Hair follicular keratinocyte (primary cell): ENCODE measurements around the gene SMARCAD1. TPM values are rescaled to one million over a fixed set of nuclear protein-coding genes. Genes with fewer than 3 reads are reported as not detected.

Source experiments
- total RNA-seq: library from RNA; depleted of rRNA; stranded (reverse); fragments of >200 nt; gene quantifications from 2 replicates; pipeline ENCODE4 v1.2.3, GENCODE V29; 2015

Gene SMARCAD1, protein sequence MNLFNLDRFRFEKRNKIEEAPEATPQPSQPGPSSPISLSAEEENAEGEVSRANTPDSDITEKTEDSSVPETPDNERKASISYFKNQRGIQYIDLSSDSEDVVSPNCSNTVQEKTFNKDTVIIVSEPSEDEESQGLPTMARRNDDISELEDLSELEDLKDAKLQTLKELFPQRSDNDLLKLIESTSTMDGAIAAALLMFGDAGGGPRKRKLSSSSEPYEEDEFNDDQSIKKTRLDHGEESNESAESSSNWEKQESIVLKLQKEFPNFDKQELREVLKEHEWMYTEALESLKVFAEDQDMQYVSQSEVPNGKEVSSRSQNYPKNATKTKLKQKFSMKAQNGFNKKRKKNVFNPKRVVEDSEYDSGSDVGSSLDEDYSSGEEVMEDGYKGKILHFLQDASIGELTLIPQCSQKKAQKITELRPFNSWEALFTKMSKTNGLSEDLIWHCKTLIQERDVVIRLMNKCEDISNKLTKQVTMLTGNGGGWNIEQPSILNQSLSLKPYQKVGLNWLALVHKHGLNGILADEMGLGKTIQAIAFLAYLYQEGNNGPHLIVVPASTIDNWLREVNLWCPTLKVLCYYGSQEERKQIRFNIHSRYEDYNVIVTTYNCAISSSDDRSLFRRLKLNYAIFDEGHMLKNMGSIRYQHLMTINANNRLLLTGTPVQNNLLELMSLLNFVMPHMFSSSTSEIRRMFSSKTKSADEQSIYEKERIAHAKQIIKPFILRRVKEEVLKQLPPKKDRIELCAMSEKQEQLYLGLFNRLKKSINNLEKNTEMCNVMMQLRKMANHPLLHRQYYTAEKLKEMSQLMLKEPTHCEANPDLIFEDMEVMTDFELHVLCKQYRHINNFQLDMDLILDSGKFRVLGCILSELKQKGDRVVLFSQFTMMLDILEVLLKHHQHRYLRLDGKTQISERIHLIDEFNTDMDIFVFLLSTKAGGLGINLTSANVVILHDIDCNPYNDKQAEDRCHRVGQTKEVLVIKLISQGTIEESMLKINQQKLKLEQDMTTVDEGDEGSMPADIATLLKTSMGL
- total RNA-seq = 13.6 and 14.2 TPM in 2 replicates

DNA sequence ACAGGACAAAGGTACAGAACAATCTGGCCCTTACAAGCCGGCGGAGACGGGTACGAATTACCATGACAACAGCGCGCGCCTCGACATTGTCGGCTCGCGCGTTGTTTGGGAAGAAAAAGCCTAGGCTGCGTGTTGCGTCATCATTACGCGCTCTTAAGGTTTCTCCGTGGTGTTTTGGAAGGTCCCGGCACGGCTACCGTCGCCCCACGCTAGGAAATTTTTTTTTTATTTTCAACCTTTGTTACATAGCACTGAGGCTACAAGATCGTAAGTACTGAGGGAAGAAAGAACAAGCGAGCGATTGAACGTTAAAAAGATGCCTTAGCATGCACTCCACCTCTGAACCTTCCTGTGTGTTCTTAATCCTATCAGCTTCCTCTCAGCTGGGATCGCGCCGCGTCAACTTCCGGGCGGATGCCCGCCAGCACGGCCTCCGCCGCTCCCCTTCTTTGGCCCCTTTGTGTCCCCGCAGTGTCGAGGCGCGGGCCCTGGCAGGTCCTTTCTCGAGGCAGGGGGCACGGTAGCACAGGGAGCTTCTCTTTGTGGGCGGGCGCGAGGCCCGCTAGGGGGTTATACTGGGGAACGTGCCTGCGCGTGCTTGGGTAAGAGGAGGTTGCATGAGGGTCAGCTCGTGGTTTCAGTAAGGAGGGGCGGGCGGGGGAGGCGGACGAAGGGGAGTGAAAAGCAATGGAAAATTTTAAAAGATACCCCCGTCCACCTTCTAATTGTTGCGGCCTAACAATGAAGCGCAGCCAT is at the start of gene SMARCAD1:
Gene SMARCAD1 (plus strand): TSS at position 397 of the 756 bp plus-strand sequence. CDS start 530 bp downstream, outside the sequence.

Other genes with a start within 250 kb of the SMARCAD1 start
- not detected in 2 replicates for gene HPGDS, start 135.0 kb downstream of the SMARCAD1 start, total RNA-seq
- 46.9 and 61.1 TPM in 2 replicates for gene PDLIM5, start 244.1 kb downstream of the SMARCAD1 start, total RNA-seq